IMR-90 (cell line): ENCODE measurements around the gene TEX22. TPM values are rescaled to one million over a fixed set of nuclear protein-coding genes. Genes with fewer than 3 reads are reported as not detected.

Source experiments
- ATAC-seq: fragments of 200-7000 bp; cut with Tn5 transposase; 2 replicates; pipeline ENCODE4 v1.9.1; 2020; ENCODE audit warnings: low read depth, mild to moderate bottlenecking, moderate library complexity
- BruUV-seq: library from RNA; stranded (reverse); fragments of 400-500 nt; replicated peaks from 2 replicates; lab custom pipeline; 2021; lab: Mats Ljungman, UMichigan
- CTCF ChIA-PET: fragments of 300-600 bp; formaldehyde crosslinking; extraction: SDS; loops from one replicate; lab custom pipeline; 2021; ENCODE audit warnings: antibody characterized with exemption; lab: Yijun Ruan, JAX
- POLR2A ChIA-PET: fragments of 300-600 bp; sonication (Branson Sonifier 250); formaldehyde crosslinking; loops from one replicate; lab custom pipeline; 2022; ENCODE audit warnings: antibody characterized with exemption; ENCODE audit not compliant: unreplicated experiment; lab: Charles Lee
- DNase-seq: peaks from one replicate; pipeline ENCODE4 v3.0.0; 2013
- H2AFZ ChIP-seq: replicated peaks from 2 replicates; pipeline ENCODE3; 2013; ENCODE audit warnings: low read length, mild to moderate bottlenecking; ENCODE audit not compliant: poor library complexity
- H2AK5ac ChIP-seq: 2 replicates; pipeline ENCODE4 v1.6.1; 2013; ENCODE audit warnings: low read depth, low read length, inconsistent platforms
- H2AK9ac ChIP-seq: replicated peaks from 2 replicates; pipeline ENCODE3; 2013; ENCODE audit warnings: mild to moderate bottlenecking, low read depth, low read length, moderate library complexity; ENCODE audit not compliant: poor library complexity
- H2BK120ac ChIP-seq: 2 replicates; pipeline ENCODE4 v1.6.1; 2013; ENCODE audit warnings: low read depth, low read length, inconsistent platforms
- H2BK15ac ChIP-seq: 3 replicates; pipeline ENCODE4 v1.6.1; 2013; ENCODE audit warnings: low read depth, low read length, inconsistent platforms
- H2BK20ac ChIP-seq: 2 replicates; pipeline ENCODE4 v1.6.1; 2013; ENCODE audit warnings: low read depth, mild to moderate bottlenecking, inconsistent platforms, low read length, moderate library complexity
- H2BK5ac ChIP-seq: 2 replicates; pipeline ENCODE4 v1.6.1; 2013; ENCODE audit warnings: mild to moderate bottlenecking, low read depth, low read length, inconsistent platforms; ENCODE audit not compliant: poor library complexity, severe bottlenecking
- H3K14ac ChIP-seq: replicated peaks from 2 replicates; pipeline ENCODE4 v1.6.1; 2013; ENCODE audit warnings: low read depth, low read length, inconsistent platforms
- H3K18ac ChIP-seq: 2 replicates; pipeline ENCODE4 v1.6.1; 2013; ENCODE audit warnings: low read depth, low read length, control low read depth
- H3K23ac ChIP-seq: 2 replicates; pipeline ENCODE4 v1.6.1; 2013; ENCODE audit warnings: low read depth, low read length, inconsistent platforms
- H3K27ac ChIP-seq: 2 replicates; pipeline ENCODE4 v1.5.1; 2013; ENCODE audit warnings: mild to moderate bottlenecking, control low read depth, low read length; ENCODE audit not compliant: insufficient read depth
- H3K27me3 ChIP-seq: 2 replicates; pipeline ENCODE4 v1.6.1; 2013; ENCODE audit warnings: low read length; ENCODE audit not compliant: control insufficient read depth, insufficient read depth
- H3K36me3 ChIP-seq: 2 replicates; pipeline ENCODE4 v1.6.1; 2013; ENCODE audit warnings: low read length, mixed read lengths; ENCODE audit not compliant: control insufficient read depth, insufficient read depth
- H3K4ac ChIP-seq: 2 replicates; pipeline ENCODE4 v1.6.1; 2013; ENCODE audit warnings: low read depth, low read length, inconsistent platforms
- H3K4me1 ChIP-seq: 2 replicates; pipeline ENCODE4 v1.6.1; 2013; ENCODE audit warnings: low read length, mixed read lengths; ENCODE audit not compliant: control insufficient read depth, insufficient read depth
- H3K4me2 ChIP-seq: 2 replicates; pipeline ENCODE4 v1.6.1; 2013; ENCODE audit warnings: low read depth, mild to moderate bottlenecking, control low read depth, low read length, moderate library complexity
- H3K4me3 ChIP-seq: 2 replicates; pipeline ENCODE4 v1.5.1; 2013; ENCODE audit warnings: low read depth, mild to moderate bottlenecking, control low read depth, low read length, moderate library complexity; ENCODE audit not compliant: insufficient read depth
- H3K56ac ChIP-seq: 2 replicates; pipeline ENCODE4 v1.6.1; 2013; ENCODE audit warnings: low read length, inconsistent platforms; ENCODE audit not compliant: insufficient read depth; ENCODE audit errors: extremely low read depth
- H3K79me1 ChIP-seq, 2 experiments: 2 replicates each; pipeline ENCODE4 v1.6.1; 2013; ENCODE audit warnings: low read length in 2 of 2, inconsistent platforms in 1 of 2, low read depth in 1 of 2
- H3K9ac ChIP-seq: 2 replicates; pipeline ENCODE4 v1.6.1; 2013; ENCODE audit warnings: low read depth, low read length, control low read depth
- H3K9me1 ChIP-seq: 2 replicates; pipeline ENCODE4 v1.6.1; 2013; ENCODE audit warnings: low read length, inconsistent platforms; ENCODE audit not compliant: insufficient read depth
- H3K9me3 ChIP-seq: 2 replicates; pipeline ENCODE4 v1.6.1; 2013; ENCODE audit warnings: low read length; ENCODE audit not compliant: control insufficient read depth, insufficient read depth
- H4K20me1 ChIP-seq: 2 replicates; pipeline ENCODE4 v1.6.1; 2013; ENCODE audit warnings: low read length, inconsistent platforms; ENCODE audit not compliant: insufficient read depth
- H4K5ac ChIP-seq: 2 replicates; pipeline ENCODE4 v1.6.1; 2013; ENCODE audit warnings: mild to moderate bottlenecking, low read depth, low read length, control low read depth
- H4K8ac ChIP-seq, 2 experiments: 2 replicates each; pipeline ENCODE4 v1.6.1; 2013; ENCODE audit warnings: low read depth in 2 of 2, low read length in 2 of 2, control low read depth in 1 of 2, inconsistent platforms in 1 of 2
- H4K91ac ChIP-seq: 2 replicates; pipeline ENCODE4 v1.6.1; 2013; ENCODE audit warnings: low read depth, low read length, inconsistent platforms; ENCODE audit not compliant: insufficient read depth
- BHLHE40 ChIP-seq: fragments of 150-350 bp; IDR thresholded peaks from 2 replicates; pipeline ENCODE4 v1.6.1; 2016; ENCODE audit warnings: mild to moderate bottlenecking, low read depth, low read length
- CHD1 ChIP-seq: IDR thresholded peaks from 2 replicates; pipeline ENCODE4 v1.6.1; 2012; ENCODE audit warnings: low read depth, low read length, improper control_type of control experiment
- ELK1 ChIP-seq: fragments of 150-350 bp; IDR thresholded peaks from 2 replicates; pipeline ENCODE4 v1.6.1; 2016; ENCODE audit warnings: low read depth, mild to moderate bottlenecking, low read length, moderate library complexity, borderline replicate concordance
- MAFK ChIP-seq: IDR thresholded peaks from 2 replicates; pipeline ENCODE4 v1.6.1; 2012; ENCODE audit warnings: low read depth, low read length, improper control_type of control experiment
- MAZ ChIP-seq: IDR thresholded peaks from 2 replicates; pipeline ENCODE4 v1.6.1; 2012; ENCODE audit warnings: low read depth, mild to moderate bottlenecking, low read length, improper control_type of control experiment, moderate library complexity, borderline replicate concordance
- NFE2L2 ChIP-seq: fragments of 150-350 bp; IDR thresholded peaks from 2 replicates; pipeline ENCODE4 v1.6.1; 2016; ENCODE audit warnings: low read depth, mild to moderate bottlenecking, low read length
- RCOR1 ChIP-seq: IDR thresholded peaks from 2 replicates; pipeline ENCODE4 v1.6.1; 2012; ENCODE audit warnings: mild to moderate bottlenecking, low read length, improper control_type of control experiment; ENCODE audit not compliant: insufficient replicate concordance
- RFX5 ChIP-seq: IDR thresholded peaks from 2 replicates; pipeline ENCODE4 v1.8.0; 2012; ENCODE audit warnings: low read depth, mild to moderate bottlenecking, low read length, moderate library complexity
- WGBS, 2 experiments: methylation state at CpG; one replicate each; pipeline versions ENCODE4 v1.1.5 to v1.1.7; 2013; ENCODE audit warnings: missing lambda C conversion rate in 2 of 2; ENCODE audit not compliant: insufficient read length in 1 of 2; ENCODE audit errors: extremely low coverage in 2 of 2; 5-methylcytosine and 5-hydroxymethylcytosine counted together
- dilution Hi-C: fragments of 300-500 bp; cut with HindIII; formaldehyde crosslinking; loops from one replicate; pipeline ENCODE4 v1.14.3; 2018; ENCODE audit warnings: low sequenced_read_pairs; ENCODE audit not compliant: unreplicated experiment
- in situ Hi-C: fragments of 300-500 bp; cut with MboI; formaldehyde crosslinking; loops from 3 replicates; pipeline ENCODE4 v1.14.3; 2019; ENCODE audit warnings: low sequenced_read_pairs, inconsistent platforms, mixed read lengths
- intact Hi-C: fragments of 100-400 bp; cut with micrococcal nuclease; formaldehyde crosslinking; loops from 2 replicates; pipeline ENCODE4 v1.10.0; 2022
- polyA plus RNA-seq, 3 experiments: library from polyadenylated mRNA; depleted of rRNA; stranded (reverse); fragments of >200 nt; gene quantifications; 2 replicates each; pipeline ENCODE4 v1.2.3, GENCODE V29; 2012; ENCODE audit warnings: low replicate concordance in 1 of 3
- total RNA-seq: library from RNA; depleted of rRNA; stranded (reverse); fragments of >200 nt; gene quantifications from 2 replicates; pipeline ENCODE4 v1.2.3, GENCODE V29; 2012

Gene TEX22
- total and polyA plus RNA-seq, 2 of the 4 experiments (the other 2 are of a cell fraction): 0.10 to 0.18 TPM

GRCh38 chr14:105422695-105423487, 24.6 kb downstream of the TEX22 start (continued):
- TF ChIP-seq RFX5: no peak

GRCh38 chr14:105423488-105424195, 25.3 kb downstream of the TEX22 start:
- DNase-seq (no peak), ATAC-seq (no peak)
- Histone ChIP-seq H3K9me3 (no peaks in the 10 kb centered on the region), H3K4ac (no peak overlapping the region), H3K79me1 (peaks cover 4 to 58% of the 10 kb centered on the region in 2 experiments), H3K36me3 (peaks cover 17% of the 10 kb centered on the region), H2BK20ac (no peak overlapping the region), H4K91ac (no peak overlapping the region), H3K4me3 (no peak overlapping the region), H3K4me1 (peaks cover 18% of the 10 kb centered on the region), H2AK9ac (no peak overlapping the region), H3K4me2 (no peak overlapping the region), H3K56ac (no peak overlapping the region), H4K8ac (no peak overlapping the region), H2AK5ac (no peak overlapping the region), H3K14ac (no peak overlapping the region), H2BK120ac (no peak overlapping the region), H2BK5ac (no peak overlapping the region), H3K9ac (no peak overlapping the region), H3K27ac (no peak overlapping the region), H3K23ac (no peak overlapping the region), H3K27me3 (no peaks in the 10 kb centered on the region), H4K5ac (no peak overlapping the region), H2BK15ac (no peak overlapping the region), H2AFZ (no peak overlapping the region), H3K18ac (no peak overlapping the region), H3K9me1 (peaks cover 5% of the 10 kb centered on the region; the same call in 1 of the 2 replicates), H4K20me1 (peaks cover 63% of the 10 kb centered on the region)
- no TSS peak for BruUV-seq
- CTCF ChIA-PET: no interaction called here
- intact Hi-C loops: no loop called here
- TF ChIP-seq RFX5: no peak
- TF ChIP-seq MAZ: no peak
- TF ChIP-seq CHD1: no peak
- no peak for TF ChIP-seq ELK1
- TF ChIP-seq RCOR1: no peak
- no peak for TF ChIP-seq NFE2L2
- TF ChIP-seq MAFK: no peak
- no peak for TF ChIP-seq BHLHE40
- dilution Hi-C loops: no loop called here
- in situ Hi-C loops: no loop called here
- 95% methylated on average over 6 of the region's 21 CpGs; no CpG with 5 or more reads in 1 of the 2 experiments for WGBS, 2 experiments
- POLR2A ChIA-PET: no interaction called here
